NCI-H460 (cell line): Measurements from ENCODE around the gene HNRNPAB. TPM values are rescaled to one million over a fixed set of nuclear protein-coding genes. Genes with fewer than 3 reads are reported as not detected.
"Not testable (repeated sequence)": the region's sequence is repeated elsewhere in the genome, so short reads cannot be mapped to it uniquely, and the experiment has no call there.

Experiments used
- DNase-seq: peaks from one replicate; pipeline ENCODE4 v3.0.0-alpha.2; 2016; ENCODE audit warnings: low read depth; ENCODE audit errors: extremely low read depth
- total RNA-seq: library from RNA; depleted of rRNA; stranded (reverse); fragments of >200 nt; shearing (Covaris generic); gene quantifications from 2 replicates; pipeline ENCODE4 v1.2.3, GENCODE V29; 2014; rRNA removed

HNRNPAB gene
- total RNA-seq, 1 experiment from 2014 or later, result 135 TPM

GRCh38 chr5:178241231-178241663, 36.9 kb downstream of the HNRNPAB start:
- no peak for DNase-seq

GRCh38 chr5:178241688-178242231, 37.4 kb downstream of the HNRNPAB start:
- no peak for DNase-seq

DNA sequence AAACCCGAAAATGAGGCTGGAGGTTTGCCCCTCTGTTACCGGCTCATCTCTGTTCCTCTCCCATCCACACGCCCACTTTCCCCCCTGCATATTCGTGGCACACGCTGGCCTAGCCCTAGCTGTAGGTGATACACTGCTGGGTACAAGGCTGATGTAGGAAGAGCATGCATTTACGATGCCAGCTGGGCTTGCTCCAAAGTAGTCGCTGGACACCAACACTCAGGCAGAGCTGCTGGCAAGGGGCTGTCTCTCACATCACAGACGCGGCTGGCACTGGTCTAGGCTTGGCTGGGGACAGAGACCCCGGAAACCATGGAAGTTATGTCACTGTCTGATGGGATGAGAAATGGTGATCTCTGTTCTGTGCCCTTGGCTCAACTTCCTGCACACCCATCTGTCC, 38.1 kb downstream of the HNRNPAB start:
- no peak for DNase-seq

- DNase-seq, result no peak
Measured at GRCh38 chr5:178244576-178244975, 40.2 kb downstream of the HNRNPAB start.

GRCh38 chr5:178245389-178245788, 41.1 kb downstream of the HNRNPAB start:
- DNase-seq, result no peak

GRCh38 chr5:178246624-178247279, 42.4 kb downstream of the HNRNPAB start:
- DNase-seq, result no peak

DNA sequence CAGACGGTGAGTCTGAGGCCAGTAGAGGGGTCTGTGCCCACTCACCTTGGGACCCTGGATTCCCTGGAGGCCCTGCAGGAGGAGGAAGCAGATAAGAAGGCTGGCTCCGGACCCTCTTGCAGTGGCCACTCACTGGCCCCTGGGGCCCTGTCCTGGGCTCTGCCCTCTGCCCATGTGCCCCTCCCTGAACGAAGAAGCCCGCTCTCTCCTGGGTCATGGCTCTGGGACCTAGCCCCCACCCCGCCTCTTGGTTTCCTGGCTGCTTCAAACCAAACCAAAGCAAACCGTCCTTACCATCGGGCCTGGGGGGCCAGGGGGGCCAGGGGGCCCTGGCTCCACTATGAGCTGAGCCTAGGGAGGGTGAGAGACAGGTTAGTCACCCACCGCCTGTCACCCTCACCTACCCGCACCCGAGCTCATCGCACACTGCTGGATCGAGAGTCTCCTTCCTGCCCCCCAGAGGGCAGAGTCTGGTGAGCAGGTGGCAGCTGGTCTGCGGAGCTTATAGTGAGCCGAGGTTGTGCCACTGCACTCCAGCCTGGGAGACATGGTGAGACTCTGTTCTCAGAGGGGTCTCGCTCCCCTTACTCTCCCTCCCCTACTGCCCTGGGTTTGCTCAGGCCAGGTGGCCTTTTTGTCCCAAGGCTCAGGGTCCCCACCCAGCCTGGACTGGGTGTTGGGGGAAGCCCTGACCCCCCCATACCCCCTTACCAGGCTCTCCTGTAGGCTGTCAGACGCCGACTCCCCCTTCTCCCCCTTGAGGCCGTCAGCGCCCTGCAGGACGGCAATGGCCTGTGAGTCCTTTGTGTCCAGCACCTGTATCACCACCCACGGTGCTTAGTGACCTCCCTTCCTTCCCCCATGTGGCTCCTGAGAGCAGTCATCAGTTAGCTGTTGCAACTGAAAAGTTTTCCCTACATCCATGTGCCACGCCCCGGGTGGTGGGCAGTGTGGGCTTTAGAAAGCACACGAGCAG, 43.4 kb downstream of the HNRNPAB start:
- no peak for DNase-seq

GRCh38 chr5:178248750-178249149, 44.4 kb downstream of the HNRNPAB start:
- DNase-seq, result no peak

DNA sequence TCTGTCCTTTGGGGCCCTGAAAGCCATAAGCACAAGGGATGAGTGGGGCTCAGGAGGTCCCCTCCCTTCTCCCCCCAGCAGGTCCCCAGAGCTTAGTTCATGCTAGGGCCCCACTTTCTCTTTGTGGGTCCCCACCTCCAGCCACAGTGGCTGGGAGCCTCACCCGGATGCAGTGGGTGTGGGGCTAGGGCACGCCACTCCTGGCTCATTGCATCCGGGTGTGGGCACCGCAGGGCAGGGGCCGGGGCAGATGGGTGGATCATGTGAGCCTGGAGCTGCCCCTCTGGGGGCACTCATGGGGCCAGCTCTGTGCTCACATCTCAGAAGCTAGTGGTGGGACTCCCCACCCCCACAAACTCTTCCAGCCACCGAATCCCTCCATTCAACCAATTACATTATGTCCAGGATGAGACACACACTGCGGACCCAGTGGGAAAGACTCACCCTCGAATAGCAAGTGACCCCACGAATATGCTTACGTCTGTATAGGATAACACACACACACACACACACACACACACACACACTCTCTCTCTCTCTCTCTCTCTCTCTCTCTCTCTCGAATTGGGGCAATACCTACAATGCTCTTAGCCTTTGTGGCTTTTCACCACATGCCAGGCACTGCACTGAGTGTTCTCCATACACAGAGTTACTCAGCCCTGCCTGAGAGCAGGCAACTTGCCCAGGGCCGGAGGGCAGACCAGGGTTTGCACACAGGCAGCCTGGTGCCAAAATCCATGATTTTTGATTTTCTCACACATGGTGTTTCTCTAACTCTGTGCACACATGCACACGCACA, 45.1 kb downstream of the HNRNPAB start:
- no peak for DNase-seq

DNA sequence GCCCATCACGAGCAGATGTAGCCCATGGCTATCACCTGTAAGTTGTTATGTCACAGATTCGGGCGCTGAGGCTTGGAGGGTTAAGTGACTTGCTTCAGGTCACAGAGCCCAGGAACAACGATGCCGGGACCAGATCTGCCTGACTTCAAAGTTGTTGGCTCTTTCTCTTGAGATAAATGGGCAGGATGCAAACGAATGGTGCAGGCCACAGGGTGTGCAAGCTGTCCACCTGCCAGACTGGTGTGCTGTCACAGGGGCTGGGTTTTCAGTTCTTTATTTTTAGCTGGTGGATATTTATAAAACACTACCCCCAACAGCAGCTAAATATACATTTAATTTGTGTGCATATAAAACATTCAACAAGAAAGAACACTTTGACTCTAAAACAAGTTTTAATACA, 45.9 kb downstream of the HNRNPAB start:
- DNase-seq, result no peak

DNA sequence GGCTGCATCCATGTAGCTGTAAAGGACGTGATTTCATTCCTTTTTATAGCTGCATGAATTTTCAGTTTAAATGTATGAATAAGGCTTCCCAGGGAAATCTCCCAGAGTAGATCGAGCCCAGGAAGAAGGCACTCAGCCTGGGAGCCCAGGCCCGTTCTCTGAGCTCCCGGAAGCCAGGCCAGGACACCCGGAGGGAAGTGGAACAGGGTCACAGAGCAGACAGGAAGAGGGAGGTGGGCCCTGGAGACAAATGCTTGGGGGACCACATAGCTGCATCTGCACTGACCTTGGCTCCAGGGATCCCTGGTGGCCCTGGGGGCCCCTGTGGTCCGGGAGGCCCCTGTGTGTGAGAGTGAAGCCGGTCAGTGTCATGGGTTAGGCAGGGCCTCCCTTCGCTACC, 47.9 kb downstream of the HNRNPAB start:
- no peak for DNase-seq

- DNase-seq, result not testable (repeated sequence)
Measured at GRCh38 chr5:178253632-178254031, 49.3 kb downstream of the HNRNPAB start.

- no peak for DNase-seq
Measured at GRCh38 chr5:178256746-178257145, 52.4 kb downstream of the HNRNPAB start.

GRCh38 chr5:178257650-178258049, 53.3 kb downstream of the HNRNPAB start:
- DNase-seq, result no peak

DNA sequence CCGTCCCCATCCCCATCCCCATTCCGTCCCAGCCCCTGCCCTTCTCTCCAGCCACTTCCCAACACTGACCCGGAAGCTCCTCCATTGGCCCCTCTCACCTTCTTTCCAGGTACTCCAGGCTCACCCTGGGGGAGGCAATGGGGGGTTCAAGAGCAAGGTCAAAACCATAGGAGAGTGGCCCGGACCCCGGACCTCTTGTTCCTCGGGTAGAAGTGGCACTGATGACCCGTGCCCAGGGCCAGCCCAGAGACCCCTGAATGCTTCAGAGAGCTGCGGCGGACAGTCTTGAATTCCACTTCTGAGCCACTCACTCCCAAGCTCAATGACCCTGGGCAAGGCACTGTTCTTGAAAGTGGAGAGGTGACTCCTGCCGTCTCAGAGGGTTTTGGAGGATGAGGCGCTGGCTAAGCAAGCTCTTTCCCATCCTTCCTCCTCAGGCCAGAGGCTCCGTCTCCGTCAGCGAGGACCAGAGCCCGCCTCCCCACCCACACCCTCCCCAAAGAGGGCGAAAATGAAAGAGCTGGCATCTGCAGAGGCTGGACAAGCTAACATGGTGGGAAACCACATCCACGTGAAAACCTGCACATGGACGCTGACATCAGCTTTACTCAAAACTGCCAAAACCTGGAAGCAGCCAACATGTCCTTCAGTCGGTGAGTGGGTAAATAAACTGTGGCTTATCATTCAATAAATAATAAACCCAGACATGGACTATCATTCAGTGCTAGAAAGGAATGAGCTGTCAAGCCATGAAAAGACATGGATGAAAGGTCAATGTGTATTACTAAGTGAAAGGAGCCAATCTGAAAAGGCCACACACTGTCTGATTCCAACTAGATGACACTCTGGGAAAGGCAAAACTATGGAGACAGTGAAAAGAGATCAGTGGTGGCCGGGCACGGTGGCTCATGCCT, 55.5 kb downstream of the HNRNPAB start:
- no peak for DNase-seq

Other genes starting within 250 kb of the HNRNPAB start
- gene PROP1, start 208.3 kb upstream of the HNRNPAB start, total RNA-seq, result not detected in 2 replicates
- gene N4BP3, start 91.0 kb upstream of the HNRNPAB start, total RNA-seq, result 0.27 and 0.38 TPM in 2 replicates
- gene RMND5B, start 73.5 kb upstream of the HNRNPAB start, total RNA-seq, result 24.1 and 25.2 TPM in 2 replicates
- gene NHP2, start 50.6 kb upstream of the HNRNPAB start, total RNA-seq, result 288 and 307 TPM in 2 replicates
- not detected in 2 replicates for gene GMCL2, start 17.2 kb upstream of the HNRNPAB start, total RNA-seq
- 41.7 and 53.7 TPM in 2 replicates for gene PHYKPL, start 28.3 kb downstream of the HNRNPAB start, total RNA-seq